ENCODE results near the gene TMEM167A.

DNA sequence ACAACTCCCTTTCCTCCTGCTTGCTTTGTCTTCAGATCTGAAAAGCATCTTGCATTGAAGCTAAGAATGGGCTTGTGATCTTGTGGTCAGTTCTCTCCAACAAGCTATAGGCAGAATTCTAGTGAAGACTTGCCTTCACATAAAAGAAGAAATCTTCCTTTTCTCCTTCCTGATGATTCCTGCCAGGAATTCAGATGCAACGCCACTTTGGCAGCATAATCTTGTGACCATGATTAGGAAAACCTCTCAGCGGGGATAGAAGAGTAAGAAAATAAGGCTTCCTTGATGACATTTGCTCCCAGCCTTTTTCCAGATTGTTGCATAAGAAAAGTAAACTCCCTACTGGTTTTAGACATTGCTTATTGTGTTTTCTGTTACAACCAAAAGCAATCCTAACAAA lies 73.4 kb downstream of the TMEM167A start:
- TF ChIP-seq, protein P1, sequence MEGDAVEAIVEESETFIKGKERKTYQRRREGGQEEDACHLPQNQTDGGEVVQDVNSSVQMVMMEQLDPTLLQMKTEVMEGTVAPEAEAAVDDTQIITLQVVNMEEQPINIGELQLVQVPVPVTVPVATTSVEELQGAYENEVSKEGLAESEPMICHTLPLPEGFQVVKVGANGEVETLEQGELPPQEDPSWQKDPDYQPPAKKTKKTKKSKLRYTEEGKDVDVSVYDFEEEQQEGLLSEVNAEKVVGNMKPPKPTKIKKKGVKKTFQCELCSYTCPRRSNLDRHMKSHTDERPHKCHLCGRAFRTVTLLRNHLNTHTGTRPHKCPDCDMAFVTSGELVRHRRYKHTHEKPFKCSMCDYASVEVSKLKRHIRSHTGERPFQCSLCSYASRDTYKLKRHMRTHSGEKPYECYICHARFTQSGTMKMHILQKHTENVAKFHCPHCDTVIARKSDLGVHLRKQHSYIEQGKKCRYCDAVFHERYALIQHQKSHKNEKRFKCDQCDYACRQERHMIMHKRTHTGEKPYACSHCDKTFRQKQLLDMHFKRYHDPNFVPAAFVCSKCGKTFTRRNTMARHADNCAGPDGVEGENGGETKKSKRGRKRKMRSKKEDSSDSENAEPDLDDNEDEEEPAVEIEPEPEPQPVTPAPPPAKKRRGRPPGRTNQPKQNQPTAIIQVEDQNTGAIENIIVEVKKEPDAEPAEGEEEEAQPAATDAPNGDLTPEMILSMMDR (IDR thresholded peaks at IDR 0.05; ENCODE audit: low read length), result no peak
- TF ChIP-seq EZH2phosphoT487 (IDR thresholded peaks at IDR 0.05; ENCODE audit: low read length) (no peak), EZH2 (optimal IDR thresholded peaks at IDR 0.05; ENCODE audit: low read depth, low read length) (no peak)

Measured in MM.1S (cell line).